ENCODE data around the gene SYNPO.

SYNPO gene

DNA sequence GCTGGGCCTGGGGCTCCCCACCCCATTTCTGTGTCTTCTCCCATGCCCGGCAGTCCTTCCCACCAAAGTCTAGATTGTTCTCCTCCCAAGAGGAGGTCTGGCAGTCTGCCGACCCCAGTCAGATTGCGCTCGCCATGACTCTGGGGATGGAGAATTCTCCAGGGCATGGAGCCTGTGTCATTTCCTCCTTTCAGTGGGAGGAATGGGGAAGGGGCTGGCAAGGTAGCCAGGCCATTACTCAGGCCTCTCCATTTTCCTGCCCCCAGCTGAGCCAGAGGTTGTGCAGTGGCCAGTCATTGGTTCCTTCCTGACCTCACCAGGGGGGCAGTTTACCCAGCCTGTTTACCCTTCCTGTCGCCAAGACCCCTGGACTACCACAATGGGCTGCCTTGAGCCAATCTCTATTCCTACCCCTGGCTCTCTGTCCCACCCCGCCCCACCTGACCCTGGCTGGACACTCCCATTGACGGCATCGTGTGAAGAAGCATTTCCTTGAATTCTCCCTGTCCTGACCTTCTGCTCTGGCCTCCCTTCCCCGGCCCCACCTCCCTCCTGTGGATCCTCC, 628 bp downstream of the SYNPO start:
- no peak for DNase-seq (ENCODE audit: low read depth in 2 of 2)

DNA sequence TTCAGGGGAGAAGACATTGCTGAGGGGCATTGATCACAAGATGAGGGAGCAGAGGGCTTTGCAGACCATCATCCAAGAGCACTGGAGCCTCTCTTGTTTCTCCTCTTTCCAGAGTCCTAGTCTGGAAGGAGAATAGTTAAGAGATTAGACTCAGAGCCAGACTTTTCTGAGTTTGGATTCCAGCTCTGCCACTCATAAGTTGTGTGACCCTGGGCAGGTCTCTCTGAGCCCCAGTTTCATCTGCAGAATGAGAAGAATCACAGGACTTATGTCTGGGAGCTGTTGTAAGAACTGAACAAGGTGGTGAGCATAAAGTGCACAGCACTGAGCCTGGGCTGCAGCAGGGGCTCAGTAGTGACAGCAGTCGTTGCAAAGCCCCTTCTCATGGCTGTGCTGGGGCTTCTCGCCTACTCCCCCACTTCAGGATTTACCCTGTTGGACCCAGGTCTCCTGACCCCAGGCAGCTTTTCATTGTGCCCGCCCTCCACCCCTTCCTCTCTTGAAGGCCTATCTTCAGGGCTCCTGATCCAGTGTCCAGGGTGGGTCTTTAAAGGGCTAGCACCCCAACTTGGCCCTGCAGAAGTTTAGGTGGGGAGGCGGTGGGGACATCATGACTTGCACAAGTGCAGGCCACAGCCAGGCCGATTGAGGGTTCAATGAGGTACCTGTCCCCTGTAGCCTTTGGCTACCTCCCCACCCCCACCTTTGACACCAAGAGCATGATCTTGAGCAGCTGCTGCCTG, 1.5 kb downstream of the SYNPO start:
- DNase-seq (ENCODE audit: low read depth in 2 of 2) = no peak

DNA sequence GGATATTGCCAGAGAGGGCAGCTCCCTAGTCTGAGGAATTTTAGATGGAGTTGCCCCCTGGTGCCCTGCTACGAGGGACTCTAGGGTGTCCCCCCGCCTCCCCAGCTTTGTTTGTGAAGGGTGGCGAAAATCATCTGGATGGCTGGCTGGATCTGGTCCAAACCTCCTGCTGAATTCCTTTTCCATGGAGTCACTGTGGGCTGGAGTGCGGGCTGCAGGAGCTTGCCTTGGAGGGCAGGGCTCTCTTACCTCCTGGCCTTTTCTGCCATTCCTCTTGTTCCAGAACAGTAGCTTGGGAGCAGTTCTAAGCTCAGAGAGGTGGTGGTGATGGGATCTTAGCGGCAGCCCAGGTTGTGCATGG, 2.1 kb downstream of the SYNPO start:
- DNase-seq (ENCODE audit: low read depth in 2 of 2) = no peak

DNA sequence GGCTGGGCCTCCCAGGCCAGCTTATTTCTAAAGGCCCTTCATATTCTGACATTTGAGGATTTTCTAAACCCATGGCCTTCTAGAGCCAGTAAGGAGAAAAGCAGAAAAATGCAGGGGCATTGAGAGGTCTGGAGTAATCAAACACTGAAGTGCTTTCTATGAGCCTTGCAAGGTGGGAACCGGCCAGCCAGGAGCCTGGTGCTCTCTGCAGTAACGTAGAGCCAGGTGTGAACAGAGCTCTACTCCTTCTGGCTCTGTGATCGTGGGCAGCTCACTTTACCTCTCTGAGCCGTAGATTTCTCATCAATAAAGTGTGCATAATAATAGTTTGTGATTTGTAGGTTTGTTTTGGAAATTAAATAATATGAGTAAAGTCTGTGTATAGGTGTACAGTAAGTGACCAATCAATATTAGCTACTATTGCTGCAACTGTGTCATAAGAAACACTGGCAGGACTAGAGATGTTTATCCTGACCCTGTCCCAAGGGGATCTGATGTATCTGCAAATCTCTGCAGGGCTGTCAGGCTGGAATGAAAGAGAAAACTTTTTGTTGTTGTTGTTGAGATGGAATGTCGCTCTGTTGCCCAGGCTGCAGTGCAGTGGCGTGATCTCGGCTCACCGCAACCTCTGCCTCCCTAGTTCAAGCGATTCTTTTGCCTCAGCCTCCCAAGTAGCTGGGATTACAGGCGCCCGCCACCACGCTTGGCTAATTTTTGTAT, 2.7 kb downstream of the SYNPO start:
- no peak for DNase-seq (ENCODE audit: low read depth in 2 of 2)

DNA sequence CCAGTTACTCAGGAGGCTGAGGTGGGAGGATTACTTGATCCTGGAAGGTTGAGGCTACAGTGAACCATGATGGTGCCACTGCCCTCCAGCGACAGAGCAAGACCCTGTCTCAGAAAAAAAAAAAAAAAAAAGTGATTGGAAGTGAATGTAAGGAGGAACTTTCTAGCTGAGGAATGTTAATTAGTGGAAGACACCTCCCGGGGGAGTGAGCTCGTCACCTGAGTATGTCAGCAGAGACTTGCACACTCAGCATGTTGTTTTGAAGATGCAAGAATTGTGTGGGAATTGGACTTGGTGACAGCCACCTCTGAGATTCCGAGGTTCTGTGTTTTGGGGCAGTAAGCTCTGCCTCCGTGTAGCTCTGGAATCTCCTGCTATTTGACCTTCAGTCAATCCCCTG, 3.6 kb downstream of the SYNPO start:
- no peak for DNase-seq (ENCODE audit: low read depth in 2 of 2)

DNA sequence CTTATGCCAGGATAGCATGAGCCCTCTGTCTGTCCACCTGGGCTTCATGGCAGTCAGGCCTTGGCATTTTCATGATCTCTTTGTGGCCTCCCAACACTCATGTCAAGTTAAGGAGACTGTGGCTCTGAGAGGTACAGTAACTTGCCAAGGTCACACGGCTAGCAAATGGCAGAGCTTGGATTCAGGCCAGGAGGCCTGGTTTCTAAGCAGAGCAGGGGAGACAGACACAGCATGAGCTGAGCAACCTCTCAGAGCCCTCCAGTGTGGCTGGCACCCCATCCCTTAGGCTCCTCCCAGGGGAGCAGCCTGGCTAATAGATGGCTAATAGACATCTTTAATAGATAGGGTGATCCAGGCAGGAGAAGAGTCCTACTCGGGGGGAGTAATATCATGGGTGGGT, 4.1 kb downstream of the SYNPO start:
- no peak for DNase-seq (ENCODE audit: low read depth in 2 of 2)

DNA sequence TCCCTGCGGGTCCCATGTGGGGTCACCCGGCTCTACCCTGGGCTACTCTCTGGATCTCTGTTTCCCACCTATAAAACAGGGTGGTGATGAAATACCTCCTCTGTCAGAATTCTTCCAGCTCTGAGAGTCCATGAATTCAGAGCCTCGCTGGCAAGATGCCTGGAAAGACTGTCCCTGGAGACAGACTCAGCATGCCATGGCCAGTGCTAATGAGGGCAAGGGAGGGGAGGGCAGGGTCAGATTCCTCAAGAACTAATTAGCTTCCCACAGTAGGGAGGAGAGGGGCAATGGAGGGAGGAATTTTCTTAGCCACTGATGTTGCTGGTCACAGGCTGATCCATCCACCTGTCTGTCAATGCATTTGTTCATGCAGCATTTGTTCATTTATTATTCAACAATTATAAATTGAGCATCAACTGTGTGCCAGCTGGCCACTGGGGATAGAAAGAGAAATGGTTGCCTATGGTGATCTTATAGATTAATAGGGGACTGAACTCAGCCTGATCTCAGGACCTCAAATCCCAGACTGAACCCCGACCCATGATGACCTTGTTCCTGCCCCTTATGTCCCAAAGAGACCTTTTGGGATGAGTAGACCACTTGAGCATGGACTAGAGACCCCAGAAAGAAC, 4.7 kb downstream of the SYNPO start:
- DNase-seq (ENCODE audit: low read depth in 2 of 2) = no peak

DNA sequence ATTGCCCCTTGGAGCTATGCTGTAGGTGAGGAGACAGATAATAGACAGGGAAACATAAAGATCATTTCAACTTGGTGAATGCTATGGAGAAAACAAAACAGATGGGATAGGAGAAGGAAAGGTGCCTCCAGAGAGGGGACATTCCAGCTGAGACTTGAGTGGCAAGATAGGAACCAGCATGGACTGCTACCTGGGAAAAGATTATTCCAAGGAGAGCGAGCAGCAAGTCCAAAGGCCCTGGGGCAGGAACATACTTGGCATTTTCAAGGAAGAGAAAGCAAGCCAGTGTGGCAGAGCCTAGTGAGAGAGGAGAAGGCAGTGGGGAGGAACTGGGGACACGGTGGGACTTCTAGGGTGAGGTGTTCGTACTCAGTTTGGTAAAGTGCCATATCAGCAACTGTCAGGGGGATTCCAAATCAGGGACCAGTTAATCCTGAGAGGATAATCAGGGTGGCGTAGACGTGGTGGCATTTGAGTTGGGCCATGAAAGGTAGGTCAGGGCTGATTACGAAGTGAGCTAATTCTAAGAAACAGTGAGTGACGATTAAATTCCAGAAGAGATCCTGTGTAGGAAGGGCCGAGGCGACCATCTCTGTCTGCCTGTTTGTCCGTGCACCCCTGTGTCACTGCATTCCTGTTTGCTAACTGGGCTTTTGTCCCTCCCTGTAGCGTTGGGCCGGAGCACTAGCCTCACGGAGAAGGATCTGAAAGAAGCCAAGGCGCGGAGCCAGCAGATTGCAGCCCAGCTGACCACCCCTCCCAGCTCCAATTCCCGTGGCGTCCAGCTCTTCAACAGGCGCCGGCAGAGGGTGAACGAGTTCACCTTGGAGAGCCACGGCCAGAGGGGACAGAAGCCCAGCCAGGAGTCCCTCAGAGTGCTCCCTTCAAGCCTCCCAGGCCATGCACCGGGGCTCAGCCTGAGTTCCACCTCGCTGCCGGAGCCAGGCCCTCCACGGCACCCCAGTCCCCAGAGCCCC, 7.1 kb downstream of the SYNPO start:
- no peak for DNase-seq (ENCODE audit: low read depth in 2 of 2)

DNA sequence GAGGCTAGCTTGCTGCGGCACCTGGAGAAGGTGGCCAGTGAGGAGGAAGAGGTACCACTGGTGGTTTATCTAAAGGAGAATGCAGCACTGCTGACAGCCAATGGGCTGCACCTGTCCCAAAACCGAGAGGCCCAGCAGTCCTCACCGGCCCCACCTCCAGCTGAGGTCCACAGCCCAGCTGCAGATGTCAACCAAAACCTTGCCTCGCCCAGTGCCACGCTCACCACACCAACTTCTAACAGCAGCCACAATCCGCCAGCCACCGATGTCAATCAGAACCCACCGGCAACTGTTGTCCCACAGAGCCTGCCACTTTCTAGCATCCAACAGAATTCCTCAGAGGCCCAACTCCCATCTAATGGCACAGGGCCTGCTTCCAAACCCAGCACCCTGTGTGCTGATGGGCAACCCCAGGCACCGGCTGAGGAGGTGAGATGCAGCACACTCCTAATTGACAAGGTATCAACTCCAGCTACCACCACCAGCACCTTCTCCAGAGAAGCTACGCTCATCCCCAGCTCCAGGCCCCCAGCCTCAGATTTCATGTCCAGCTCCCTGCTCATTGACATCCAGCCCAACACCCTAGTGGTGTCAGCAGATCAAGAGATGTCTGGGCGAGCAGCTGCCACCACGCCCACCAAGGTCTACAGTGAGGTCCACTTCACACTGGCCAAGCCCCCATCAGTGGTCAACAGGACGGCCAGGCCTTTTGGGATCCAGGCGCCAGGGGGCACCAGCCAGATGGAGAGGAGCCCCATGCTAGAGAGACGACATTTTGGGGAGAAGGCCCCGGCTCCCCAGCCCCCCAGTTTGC, 8.0 kb downstream of the SYNPO start:
- no peak for DNase-seq (ENCODE audit: low read depth in 2 of 2)

DNA sequence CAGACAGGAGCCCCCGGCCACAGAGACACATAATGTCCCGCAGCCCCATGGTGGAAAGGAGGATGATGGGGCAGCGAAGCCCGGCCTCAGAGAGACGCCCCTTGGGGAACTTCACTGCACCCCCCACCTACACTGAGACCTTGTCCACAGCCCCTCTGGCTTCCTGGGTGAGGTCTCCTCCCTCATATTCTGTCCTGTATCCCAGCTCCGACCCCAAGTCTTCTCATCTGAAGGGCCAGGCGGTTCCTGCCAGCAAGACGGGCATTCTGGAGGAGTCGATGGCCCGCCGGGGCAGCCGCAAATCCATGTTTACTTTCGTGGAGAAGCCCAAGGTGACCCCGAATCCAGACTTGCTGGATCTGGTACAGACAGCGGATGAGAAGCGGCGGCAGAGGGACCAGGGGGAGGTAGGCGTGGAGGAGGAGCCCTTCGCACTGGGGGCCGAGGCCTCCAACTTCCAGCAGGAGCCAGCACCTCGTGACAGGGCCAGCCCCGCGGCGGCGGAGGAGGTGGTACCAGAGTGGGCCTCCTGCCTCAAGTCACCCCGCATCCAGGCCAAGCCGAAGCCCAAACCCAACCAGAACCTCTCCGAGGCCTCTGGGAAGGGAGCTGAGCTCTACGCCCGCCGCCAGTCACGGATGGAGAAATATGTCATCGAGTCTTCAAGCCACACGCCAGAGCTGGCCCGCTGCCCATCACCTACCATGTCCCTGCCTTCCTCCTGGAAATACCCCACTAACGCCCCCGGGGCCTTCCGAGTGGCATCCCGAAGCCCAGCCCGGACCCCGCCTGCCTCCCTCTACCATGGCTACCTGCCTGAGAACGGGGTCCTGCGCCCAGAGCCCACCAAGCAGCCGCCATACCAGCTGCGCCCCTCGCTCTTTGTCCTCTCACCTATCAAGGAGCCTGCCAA, 8.9 kb downstream of the SYNPO start:
- DNase-seq (ENCODE audit: low read depth in 2 of 2) = no peak

DNA sequence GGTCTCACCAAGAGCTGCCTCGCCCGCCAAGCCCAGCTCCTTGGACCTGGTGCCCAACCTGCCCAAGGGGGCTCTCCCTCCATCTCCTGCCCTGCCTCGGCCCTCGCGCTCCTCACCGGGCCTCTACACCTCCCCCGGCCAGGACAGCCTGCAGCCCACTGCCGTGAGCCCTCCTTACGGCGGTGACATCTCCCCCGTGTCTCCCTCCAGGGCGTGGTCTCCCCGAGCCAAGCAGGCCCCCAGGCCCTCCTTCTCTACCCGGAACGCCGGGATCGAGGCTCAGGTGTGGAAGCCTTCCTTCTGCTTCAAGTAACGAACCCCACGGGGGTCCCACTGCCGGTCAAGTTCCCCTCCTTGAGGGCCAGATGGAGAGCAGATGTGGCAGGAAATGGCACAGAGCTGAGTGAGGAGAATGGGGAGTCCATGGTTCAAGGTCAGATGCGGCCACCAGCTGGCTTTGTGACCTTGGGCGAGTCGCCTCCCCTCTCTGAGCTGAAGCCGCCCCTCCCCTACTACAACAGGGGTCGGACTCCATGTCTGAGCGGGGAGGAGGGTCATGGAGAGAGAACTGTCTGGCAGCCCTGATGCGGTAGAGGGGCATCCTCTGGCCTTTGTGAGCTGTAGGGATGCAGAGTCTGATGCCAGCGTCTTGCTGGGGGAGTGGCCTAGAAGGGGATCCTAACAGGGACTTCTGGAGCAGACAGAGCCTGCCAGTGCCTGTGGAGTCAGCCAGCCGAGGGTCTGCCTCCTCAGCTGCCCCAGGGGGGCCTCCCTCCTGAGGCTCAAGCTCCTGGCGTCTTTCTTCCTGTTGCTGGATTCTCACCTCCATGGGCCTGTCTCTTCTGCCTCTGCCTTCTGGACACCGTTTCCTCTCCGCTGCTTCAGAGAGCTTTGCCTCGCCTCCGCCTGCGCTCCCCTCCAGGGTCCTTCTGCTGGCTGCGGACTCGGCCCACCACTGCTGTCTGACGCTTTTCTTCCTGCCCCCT, 9.9 kb downstream of the SYNPO start:
- no peak for DNase-seq (ENCODE audit: low read depth in 2 of 2)

DNA sequence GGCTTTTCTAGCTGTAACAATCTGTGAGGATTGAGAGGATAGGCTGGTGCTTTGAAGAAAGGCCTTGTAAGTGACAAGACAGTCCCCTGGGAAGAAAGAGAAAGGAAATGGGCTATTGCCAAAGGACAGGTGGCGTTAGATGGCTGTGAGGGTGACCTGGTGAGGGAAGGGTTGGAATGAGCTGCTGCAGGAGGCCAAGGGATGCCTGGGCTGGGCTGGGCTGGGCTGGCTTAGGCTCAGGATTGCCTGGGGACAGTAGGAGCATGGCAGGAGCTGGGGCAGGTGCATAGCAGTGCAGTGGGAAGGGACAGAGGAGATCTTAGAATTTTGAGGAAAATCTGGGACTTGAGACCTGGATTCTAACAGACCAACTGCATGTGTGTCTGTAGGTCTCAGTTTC, 10.9 kb downstream of the SYNPO start:
- DNase-seq (ENCODE audit: low read depth in 2 of 2) = no peak

DNA sequence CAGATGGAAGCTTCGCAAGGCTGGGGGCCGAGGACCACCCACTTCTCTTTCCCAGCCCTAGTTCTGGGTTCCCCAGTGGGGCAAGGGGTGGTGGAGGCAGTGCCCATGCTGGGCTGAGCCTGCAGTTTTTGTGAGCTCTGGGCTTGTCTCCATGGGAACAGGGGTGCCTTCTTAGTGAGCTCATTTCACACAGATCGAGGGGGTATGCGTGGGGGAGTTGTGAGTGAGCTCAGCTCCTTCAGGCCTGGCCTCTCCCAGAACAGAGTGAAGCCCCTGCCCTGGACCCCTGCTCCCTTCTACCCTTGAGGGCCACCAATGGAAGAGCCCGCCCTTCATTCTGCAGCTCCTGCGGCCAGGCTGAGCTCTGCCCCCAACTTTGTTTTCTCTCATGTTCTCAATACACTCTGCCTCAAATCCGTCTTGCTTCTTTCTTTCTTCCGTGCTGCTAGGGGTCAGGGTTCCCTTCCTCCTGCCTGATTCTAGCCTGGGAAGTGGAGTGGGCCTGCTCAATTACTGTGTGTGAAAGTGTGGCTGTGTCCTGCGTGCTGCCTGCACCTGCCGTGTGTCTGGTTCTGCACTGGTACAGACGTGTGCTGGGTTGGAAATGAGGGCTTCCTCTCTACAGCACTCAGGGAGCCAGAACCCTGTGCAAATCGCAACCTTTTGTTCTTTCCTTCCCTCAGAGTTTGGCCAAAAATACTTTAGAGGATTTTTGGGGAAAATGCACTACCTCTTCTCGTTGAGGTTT, 11.6 kb downstream of the SYNPO start:
- DNase-seq (ENCODE audit: low read depth in 2 of 2) = no peak

DNA sequence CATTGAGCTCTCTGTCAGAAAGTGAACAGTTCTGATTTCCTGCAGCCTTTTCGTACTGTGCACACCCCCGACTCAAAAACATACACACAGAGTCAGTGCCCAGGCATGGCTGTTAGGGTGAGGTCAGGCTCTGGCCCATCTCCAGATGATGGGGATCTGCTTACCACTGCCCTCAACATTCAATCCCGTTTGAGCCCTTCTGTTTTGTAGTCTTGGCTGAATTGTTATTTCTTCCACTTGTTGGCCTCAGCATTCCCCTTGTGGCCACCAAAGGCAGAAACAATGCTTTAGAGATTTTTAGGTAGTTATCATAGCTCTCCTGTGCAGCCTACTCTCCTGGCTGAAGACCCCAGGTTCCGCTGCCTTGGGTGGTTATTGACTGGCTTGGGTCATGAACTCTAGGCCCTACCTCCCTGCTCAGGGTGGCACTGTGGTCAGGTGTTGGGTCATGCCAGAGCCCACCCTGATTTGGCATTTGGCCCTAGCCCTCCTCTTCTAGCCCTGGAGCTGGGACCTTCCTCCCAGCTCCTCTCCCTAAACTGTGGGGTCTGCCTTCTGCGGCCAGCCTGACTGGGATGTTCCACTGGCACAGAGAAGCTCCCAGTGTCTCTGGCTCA, 12.8 kb downstream of the SYNPO start:
- no peak for DNase-seq (ENCODE audit: low read depth in 2 of 2)

DNA sequence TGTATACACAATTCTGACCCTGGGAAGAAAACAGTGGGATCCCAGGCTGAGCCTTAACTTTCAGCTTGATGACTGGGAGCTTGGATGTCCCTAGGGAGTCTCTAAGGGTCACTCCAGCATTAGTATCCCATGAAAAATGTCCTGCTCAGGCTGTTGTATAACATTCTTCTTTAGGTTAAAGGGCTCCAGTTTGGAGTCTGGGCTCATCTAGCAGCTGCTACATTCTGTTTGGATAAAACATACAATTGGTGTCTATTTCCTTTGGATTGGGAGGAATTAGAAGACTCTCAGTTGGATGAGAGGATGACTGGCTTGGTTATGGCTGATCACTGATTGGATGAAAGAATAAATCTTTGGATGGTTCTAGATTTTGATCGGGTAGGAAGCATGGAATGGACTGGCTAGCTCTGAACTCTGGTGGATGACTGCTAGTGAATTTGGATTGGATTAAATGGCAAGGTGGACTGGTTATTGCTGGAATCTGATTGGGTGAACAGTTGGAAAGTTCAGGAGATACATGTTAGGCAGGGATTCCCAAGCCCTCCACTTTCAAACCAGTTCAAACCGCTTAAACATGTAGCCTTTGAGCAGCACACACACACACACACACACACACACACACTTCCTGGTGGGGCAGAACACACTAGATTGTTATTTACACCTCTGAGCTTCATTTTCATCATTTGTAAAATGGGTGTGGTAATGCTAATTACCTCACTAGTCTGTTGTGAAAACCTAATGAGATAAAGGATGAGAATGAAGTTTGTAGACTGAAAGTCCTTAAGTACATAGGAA, 13.5 kb downstream of the SYNPO start:
- no peak for DNase-seq (ENCODE audit: low read depth in 2 of 2)

DNA sequence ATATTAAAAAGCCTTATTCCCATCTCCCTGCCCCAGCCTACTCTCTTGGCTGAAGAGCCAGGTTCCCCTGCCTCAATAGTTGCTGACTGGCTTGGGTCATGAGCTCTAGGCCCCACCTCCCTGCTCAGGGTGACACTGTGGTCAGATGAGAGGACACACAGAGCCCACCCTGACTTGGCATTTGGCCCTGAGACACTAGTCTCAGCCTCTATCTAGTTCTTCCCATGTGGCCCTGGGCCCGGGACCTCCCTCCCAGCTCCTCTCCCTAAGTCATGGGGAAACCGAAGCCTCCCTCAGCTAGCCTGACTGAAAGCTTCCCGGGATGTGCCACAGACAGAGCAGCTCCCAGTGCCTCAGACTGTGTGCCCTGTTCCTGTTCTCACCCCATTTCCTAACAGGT, 14.8 kb downstream of the SYNPO start:
- no peak for DNase-seq (ENCODE audit: low read depth in 2 of 2)

Data from stimulated activated CD8-positive, alpha-beta memory T cell treated with anti-CD3 and anti-CD28 coated beads, Interleukin-7, amount 100 ng/mL, for 4 hours (primary cell).